HepG2 (cell line): ENCODE data around the gene SH3D19. TPM values are rescaled to one million over a fixed set of nuclear protein-coding genes. Genes with fewer than 3 reads are reported as not detected.

Source experiments
- ARNTL ChIP-seq: sonication (generic); formaldehyde crosslinking; IDR thresholded peaks from 2 replicates; pipeline ENCODE4 v1.4.0; 2020; ENCODE audit warnings: mild to moderate bottlenecking, missing genetic modification reagents
- FLYWCH1 ChIP-seq: sonication (generic); formaldehyde crosslinking; IDR thresholded peaks from 2 replicates; pipeline ENCODE4 v1.8.1; 2023; ENCODE audit warnings: mild to moderate bottlenecking, missing genetic modification reagents
- GABPB1 ChIP-seq: IDR thresholded peaks from 2 replicates; pipeline ENCODE4 v1.6.1; 2016; ENCODE audit warnings: mild to moderate bottlenecking, missing genetic modification reagents, moderate library complexity, missing compliant biosample characterization
- MIER2 ChIP-seq: IDR thresholded peaks from 2 replicates; pipeline ENCODE4 v1.6.1; 2016; ENCODE audit warnings: missing biosample characterization, missing genetic modification reagents
- MTF2 ChIP-seq: sonication (generic); formaldehyde crosslinking; IDR thresholded peaks from 2 replicates; pipeline ENCODE4 v1.5.0; 2020; ENCODE audit warnings: missing genetic modification reagents, borderline replicate concordance
- ZNF367 ChIP-seq: sonication (generic); formaldehyde crosslinking; IDR thresholded peaks from 2 replicates; pipeline ENCODE4 v1.4.0; 2020; ENCODE audit warnings: missing genetic modification reagents, borderline replicate concordance
- ZNF484 ChIP-seq: sonication (generic); formaldehyde crosslinking; IDR thresholded peaks from 2 replicates; pipeline ENCODE4 v1.5.1; 2020; ENCODE audit warnings: mild to moderate bottlenecking, low read depth, missing genetic modification reagents, borderline replicate concordance
- ZNF749 ChIP-seq: sonication (generic); formaldehyde crosslinking; IDR thresholded peaks from 2 replicates; pipeline ENCODE4 v1.8.0; 2022; ENCODE audit warnings: mild to moderate bottlenecking, missing genetic modification reagents, moderate library complexity, borderline replicate concordance
- ZSCAN29 ChIP-seq: sonication (generic); formaldehyde crosslinking; conservative IDR thresholded peaks from 2 replicates; pipeline ENCODE4 v1.4.0; 2020; ENCODE audit warnings: mild to moderate bottlenecking, missing genetic modification reagents
- polyA plus RNA-seq, 8 experiments: library from polyadenylated mRNA; depleted of rRNA in 3 of 8; stranded (reverse) in 7 of 8; unstranded in 1 of 8; fragments of >200 nt; fragmentation: Illumina TruSeq in 4 of 8; extraction: Trizol in 4 of 8; gene quantifications; 2 replicates each; pipeline versions ENCODE4 v1.2.1 to v1.2.3, GENCODE V29; 2011 to 2016; ENCODE audit warnings: low read depth in 4 of 8, missing spikeins in 1 of 8, mixed read lengths in 1 of 8; ENCODE audit not compliant: insufficient read depth in 1 of 8
- total RNA-seq, 5 experiments: library from RNA; depleted of rRNA; stranded (reverse); fragments of >200 nt; fragmentation: Illumina TruSeq; extraction: Trizol; gene quantifications; 2 replicates each; pipeline ENCODE4 v1.2.3, GENCODE V29; 2016; ENCODE audit warnings: low read depth in 1 of 5
- TF ChIP-seq, protein P1 (sequence below): sonication (generic); formaldehyde crosslinking; IDR thresholded peaks from 2 replicates; pipeline ENCODE4 v1.4.0; 2020; ENCODE audit warnings: missing genetic modification reagents, borderline replicate concordance
- TF ChIP-seq, protein P2 (sequence below): sonication (generic); formaldehyde crosslinking; IDR thresholded peaks from 2 replicates; pipeline ENCODE4 v1.5.1; 2020; ENCODE audit warnings: missing genetic modification reagents, mild to moderate bottlenecking, borderline replicate concordance
- TF ChIP-seq, protein P3 (sequence below): fragments of 450-650 bp; IDR thresholded peaks from 2 replicates; pipeline ENCODE4 v1.6.1; 2017
- TF ChIP-seq, protein P4 (sequence below): sonication (generic); formaldehyde crosslinking; IDR thresholded peaks from 2 replicates; pipeline ENCODE4 v1.4.0; 2020; ENCODE audit warnings: mild to moderate bottlenecking, missing genetic modification reagents, borderline replicate concordance
- TF ChIP-seq, protein P5 (sequence below): sonication (generic); formaldehyde crosslinking; IDR thresholded peaks from 2 replicates; pipeline ENCODE4 v1.4.0; 2020; ENCODE audit warnings: mild to moderate bottlenecking, low read depth, missing genetic modification reagents
- TF ChIP-seq, protein P6 (sequence below): sonication (generic); formaldehyde crosslinking; IDR thresholded peaks from 2 replicates; pipeline ENCODE4 v1.4.0; 2020; ENCODE audit warnings: mild to moderate bottlenecking, missing genetic modification reagents

Gene SH3D19
- total and polyA plus RNA-seq, 2 of the 13 experiments (the other 11 are each of a cell fraction or from before 2014, with no cell fraction given), result 31.2 to 38.0 TPM

DNA sequence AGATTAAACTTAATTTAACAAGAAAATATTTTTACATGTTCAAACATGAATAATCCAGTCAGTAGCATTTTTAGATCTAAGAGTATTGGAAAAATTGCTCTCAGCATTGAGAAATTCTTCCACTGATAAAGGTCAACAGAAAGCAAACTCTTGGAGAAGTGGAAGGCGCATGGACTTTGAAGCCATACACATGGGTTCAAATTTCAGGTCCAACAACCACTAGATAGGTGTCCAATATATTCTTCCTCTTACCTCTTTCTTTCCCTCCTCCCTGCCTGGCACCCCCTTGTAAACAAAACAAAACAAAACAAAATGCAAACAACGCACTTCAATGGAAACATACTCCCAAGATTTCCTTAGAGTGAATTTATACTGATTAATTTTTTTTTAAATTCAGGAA lies 76.9 kb downstream of the SH3D19 start (continued):
- TF ChIP-seq, protein P1, sequence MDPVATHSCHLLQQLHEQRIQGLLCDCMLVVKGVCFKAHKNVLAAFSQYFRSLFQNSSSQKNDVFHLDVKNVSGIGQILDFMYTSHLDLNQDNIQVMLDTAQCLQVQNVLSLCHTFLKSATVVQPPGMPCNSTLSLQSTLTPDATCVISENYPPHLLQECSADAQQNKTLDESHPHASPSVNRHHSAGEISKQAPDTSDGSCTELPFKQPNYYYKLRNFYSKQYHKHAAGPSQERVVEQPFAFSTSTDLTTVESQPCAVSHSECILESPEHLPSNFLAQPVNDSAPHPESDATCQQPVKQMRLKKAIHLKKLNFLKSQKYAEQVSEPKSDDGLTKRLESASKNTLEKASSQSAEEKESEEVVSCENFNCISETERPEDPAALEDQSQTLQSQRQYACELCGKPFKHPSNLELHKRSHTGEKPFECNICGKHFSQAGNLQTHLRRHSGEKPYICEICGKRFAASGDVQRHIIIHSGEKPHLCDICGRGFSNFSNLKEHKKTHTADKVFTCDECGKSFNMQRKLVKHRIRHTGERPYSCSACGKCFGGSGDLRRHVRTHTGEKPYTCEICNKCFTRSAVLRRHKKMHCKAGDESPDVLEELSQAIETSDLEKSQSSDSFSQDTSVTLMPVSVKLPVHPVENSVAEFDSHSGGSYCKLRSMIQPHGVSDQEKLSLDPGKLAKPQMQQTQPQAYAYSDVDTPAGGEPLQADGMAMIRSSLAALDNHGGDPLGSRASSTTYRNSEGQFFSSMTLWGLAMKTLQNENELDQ (CRISPR knock-in tag), result no peak
- TF ChIP-seq, protein P2, sequence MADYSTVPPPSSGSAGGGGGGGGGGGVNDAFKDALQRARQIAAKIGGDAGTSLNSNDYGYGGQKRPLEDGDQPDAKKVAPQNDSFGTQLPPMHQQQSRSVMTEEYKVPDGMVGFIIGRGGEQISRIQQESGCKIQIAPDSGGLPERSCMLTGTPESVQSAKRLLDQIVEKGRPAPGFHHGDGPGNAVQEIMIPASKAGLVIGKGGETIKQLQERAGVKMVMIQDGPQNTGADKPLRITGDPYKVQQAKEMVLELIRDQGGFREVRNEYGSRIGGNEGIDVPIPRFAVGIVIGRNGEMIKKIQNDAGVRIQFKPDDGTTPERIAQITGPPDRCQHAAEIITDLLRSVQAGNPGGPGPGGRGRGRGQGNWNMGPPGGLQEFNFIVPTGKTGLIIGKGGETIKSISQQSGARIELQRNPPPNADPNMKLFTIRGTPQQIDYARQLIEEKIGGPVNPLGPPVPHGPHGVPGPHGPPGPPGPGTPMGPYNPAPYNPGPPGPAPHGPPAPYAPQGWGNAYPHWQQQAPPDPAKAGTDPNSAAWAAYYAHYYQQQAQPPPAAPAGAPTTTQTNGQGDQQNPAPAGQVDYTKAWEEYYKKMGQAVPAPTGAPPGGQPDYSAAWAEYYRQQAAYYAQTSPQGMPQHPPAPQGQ (CRISPR knock-in tag), result no peak
- TF ChIP-seq ZNF367 (no peak), ZNF484 (CRISPR knock-in tag) (no peak), MTF2 (CRISPR knock-in tag) (no peak), GABPB1 (no peak), MIER2 (CRISPR knock-in tag) (no peak), ARNTL (no peak), ZSCAN29 (CRISPR knock-in tag) (no peak), FLYWCH1 (CRISPR knock-in tag) (no peak), ZNF749 (CRISPR knock-in tag) (no peak)
- TF ChIP-seq, protein P3, sequence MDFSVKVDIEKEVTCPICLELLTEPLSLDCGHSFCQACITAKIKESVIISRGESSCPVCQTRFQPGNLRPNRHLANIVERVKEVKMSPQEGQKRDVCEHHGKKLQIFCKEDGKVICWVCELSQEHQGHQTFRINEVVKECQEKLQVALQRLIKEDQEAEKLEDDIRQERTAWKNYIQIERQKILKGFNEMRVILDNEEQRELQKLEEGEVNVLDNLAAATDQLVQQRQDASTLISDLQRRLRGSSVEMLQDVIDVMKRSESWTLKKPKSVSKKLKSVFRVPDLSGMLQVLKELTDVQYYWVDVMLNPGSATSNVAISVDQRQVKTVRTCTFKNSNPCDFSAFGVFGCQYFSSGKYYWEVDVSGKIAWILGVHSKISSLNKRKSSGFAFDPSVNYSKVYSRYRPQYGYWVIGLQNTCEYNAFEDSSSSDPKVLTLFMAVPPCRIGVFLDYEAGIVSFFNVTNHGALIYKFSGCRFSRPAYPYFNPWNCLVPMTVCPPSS, result no peak
- TF ChIP-seq, protein P4, sequence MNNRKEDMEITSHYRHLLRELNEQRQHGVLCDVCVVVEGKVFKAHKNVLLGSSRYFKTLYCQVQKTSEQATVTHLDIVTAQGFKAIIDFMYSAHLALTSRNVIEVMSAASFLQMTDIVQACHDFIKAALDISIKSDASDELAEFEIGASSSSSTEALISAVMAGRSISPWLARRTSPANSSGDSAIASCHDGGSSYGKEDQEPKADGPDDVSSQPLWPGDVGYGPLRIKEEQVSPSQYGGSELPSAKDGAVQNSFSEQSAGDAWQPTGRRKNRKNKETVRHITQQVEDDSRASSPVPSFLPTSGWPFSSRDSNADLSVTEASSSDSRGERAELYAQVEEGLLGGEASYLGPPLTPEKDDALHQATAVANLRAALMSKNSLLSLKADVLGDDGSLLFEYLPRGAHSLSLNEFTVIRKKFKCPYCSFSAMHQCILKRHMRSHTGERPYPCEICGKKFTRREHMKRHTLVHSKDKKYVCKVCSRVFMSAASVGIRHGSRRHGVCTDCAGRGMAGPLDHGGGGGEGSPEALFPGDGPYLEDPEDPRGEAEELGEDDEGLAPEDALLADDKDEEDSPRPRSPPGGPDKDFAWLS (CRISPR knock-in tag), result no peak
- TF ChIP-seq, protein P5, sequence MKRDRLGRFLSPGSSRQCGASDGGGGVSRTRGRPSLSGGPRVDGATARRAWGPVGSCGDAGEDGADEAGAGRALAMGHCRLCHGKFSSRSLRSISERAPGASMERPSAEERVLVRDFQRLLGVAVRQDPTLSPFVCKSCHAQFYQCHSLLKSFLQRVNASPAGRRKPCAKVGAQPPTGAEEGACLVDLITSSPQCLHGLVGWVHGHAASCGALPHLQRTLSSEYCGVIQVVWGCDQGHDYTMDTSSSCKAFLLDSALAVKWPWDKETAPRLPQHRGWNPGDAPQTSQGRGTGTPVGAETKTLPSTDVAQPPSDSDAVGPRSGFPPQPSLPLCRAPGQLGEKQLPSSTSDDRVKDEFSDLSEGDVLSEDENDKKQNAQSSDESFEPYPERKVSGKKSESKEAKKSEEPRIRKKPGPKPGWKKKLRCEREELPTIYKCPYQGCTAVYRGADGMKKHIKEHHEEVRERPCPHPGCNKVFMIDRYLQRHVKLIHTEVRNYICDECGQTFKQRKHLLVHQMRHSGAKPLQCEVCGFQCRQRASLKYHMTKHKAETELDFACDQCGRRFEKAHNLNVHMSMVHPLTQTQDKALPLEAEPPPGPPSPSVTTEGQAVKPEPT (CRISPR knock-in tag), result no peak
- TF ChIP-seq, protein P6, sequence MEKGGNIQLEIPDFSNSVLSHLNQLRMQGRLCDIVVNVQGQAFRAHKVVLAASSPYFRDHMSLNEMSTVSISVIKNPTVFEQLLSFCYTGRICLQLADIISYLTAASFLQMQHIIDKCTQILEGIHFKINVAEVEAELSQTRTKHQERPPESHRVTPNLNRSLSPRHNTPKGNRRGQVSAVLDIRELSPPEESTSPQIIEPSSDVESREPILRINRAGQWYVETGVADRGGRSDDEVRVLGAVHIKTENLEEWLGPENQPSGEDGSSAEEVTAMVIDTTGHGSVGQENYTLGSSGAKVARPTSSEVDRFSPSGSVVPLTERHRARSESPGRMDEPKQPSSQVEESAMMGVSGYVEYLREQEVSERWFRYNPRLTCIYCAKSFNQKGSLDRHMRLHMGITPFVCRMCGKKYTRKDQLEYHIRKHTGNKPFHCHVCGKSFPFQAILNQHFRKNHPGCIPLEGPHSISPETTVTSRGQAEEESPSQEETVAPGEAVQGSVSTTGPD (CRISPR knock-in tag), result no peak
